ENCODE results near the gene ZNF202.
"Not testable (repeated sequence)": the region's sequence is repeated elsewhere in the genome, so short reads cannot be mapped to it uniquely, and the experiment has no call there.

ZNF202 gene

GRCh38 chr11:123741159-123742030, at the start of gene ZNF202:
Gene ZNF202, minus strand, starts transcription at chr11:123741660. Its CDS starts 10,772 bp downstream, at chr11:123730888.
- peak; percentile 89 for DNase-seq

GRCh38 chr11:123783536-123783935, 42.1 kb upstream of the ZNF202 start:
- DNase-seq, result no peak

GRCh38 chr11:123778511-123778910, 37.1 kb upstream of the ZNF202 start:
- DNase-seq, result no peak

- no peak for DNase-seq
Measured at GRCh38 chr11:123775715-123776549, 34.5 kb upstream of the ZNF202 start.

- DNase-seq, result no peak
Measured at GRCh38 chr11:123775289-123775688, 33.8 kb upstream of the ZNF202 start.

- DNase-seq, result no peak
Measured at GRCh38 chr11:123773959-123774358, 32.5 kb upstream of the ZNF202 start.

GRCh38 chr11:123773026-123773425, 31.6 kb upstream of the ZNF202 start:
- DNase-seq, result no peak

- no peak for DNase-seq
Measured at GRCh38 chr11:123771664-123772063, 30.2 kb upstream of the ZNF202 start.

GRCh38 chr11:123770712-123771111, 29.3 kb upstream of the ZNF202 start:
- DNase-seq, result no peak

GRCh38 chr11:123765601-123766000, 24.1 kb upstream of the ZNF202 start:
- no peak for DNase-seq

- no peak for DNase-seq
Measured at GRCh38 chr11:123762422-123762821, 21.0 kb upstream of the ZNF202 start.

GRCh38 chr11:123760894-123761293, 19.4 kb upstream of the ZNF202 start:
- no peak for DNase-seq

- no peak for DNase-seq
Measured at GRCh38 chr11:123757976-123758375, 16.5 kb upstream of the ZNF202 start.

GRCh38 chr11:123755813-123756212, 14.4 kb upstream of the ZNF202 start:
- DNase-seq, result no peak

- DNase-seq, result no peak
Measured at GRCh38 chr11:123755344-123755743, 13.9 kb upstream of the ZNF202 start.

- no peak for DNase-seq
Measured at GRCh38 chr11:123754101-123754568, 12.7 kb upstream of the ZNF202 start, which contains the start of gene OR6X1. Gene OR6X1, minus strand, starts transcription at chr11:123754518. Its CDS starts 0 bp downstream, at chr11:123754518.

- no peak for DNase-seq
Measured at GRCh38 chr11:123753110-123753509, 11.7 kb upstream of the ZNF202 start.

GRCh38 chr11:123751781-123752180, 10.3 kb upstream of the ZNF202 start:
- no peak for DNase-seq

- not testable (repeated sequence) for DNase-seq
Measured at GRCh38 chr11:123748349-123748748, 6.9 kb upstream of the ZNF202 start.

GRCh38 chr11:123745764-123746451, 4.4 kb upstream of the ZNF202 start:
- DNase-seq, result no peak

- DNase-seq, result no peak
Measured at GRCh38 chr11:123742724-123743120, 1.3 kb upstream of the ZNF202 start.

GRCh38 chr11:123742031-123742723, 717 bp upstream of the ZNF202 start:
- peak; percentile 75 for DNase-seq
